HG03175 (cell line): ENCODE data around the gene GPD2.

ENCODE experiments used
- ATAC-seq: cut with Tn5 transposase; IDR thresholded peaks from one replicate; pipeline ENCODE4 v1.9.1; 2021; ENCODE audit warnings: mild to moderate bottlenecking, moderate library complexity; ENCODE audit not compliant: unreplicated experiment

GPD2 gene

GRCh38 chr2:156435718-156436496 lies at the start of gene GPD2:
Gene GPD2, plus strand, starts transcription at chr2:156436379. Its CDS starts 39,727 bp downstream, at chr2:156476106.
- peak; percentile 57 for ATAC-seq

DNA sequence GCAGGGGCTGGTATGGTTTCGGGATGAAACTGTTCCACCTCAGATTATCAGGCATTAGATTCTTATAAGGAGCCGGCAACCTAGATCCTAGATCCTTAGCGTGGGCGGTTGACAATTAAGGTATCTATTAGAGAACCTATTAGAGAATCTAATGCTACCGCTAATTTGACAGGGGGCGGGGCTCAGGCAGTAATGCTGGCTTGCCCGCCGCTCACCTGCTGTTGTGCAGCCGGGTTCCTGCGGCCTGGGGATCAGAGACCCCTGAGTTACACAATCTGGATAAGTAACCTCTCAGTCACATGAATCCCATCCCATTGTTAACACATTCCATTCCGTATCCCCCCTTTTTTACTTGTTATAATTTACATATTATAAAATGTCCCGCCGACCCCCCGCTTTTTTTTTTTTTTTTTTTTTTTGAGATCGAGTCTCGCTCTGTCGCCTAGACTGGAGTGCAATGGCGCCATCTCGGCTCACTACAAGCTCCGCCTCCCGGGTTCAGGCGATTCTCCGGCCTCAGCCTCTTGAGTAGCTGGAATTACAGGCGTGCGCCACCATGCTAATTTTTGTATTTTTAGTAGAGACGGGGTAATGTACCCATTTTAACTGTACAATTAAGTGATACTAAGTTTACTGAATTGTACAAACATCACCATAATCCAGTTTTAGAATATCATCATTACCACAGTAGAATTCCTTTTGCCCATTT lies 42.0 kb upstream of the GPD2 start:
- ATAC-seq, result no peak

DNA sequence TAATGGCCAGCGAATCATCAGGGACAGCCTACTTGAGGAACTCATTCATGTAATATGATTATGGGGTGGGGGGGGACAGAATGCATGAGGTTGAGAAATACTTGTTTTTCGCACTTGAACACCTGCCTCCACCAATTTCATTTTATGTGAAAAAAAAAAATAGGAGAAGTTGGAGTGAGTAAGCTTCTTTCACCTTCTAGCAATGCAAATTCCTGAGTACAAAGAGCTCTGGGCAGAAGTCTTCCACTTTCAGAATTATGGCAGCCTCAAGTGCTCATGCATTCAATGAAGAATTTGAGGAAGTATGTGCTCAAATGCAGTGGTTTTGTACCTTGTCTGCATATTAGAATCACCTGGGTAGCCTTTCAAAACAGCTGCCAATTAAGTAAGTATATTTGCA lies 40.1 kb upstream of the GPD2 start:
- ATAC-seq, result peak; percentile 33

DNA sequence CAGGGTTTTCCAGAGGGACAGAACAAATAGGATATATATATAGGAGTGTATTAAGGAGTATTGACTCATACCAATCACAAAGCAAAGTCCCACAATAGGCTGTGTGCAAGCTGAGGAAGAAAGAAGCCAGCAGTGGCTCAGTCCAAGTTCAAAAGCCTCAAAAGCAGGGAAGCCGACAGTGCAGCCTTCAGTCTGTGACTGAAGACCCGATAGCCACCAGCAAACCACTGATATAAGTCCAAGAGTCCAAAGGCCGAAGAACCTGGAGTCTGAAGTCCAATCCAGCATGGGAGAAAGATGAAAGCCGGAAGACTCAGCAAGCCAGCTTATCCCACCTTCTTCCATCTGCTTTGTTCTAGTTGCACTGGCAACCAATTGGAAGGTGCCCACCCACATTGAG lies 39.0 kb upstream of the GPD2 start:
- ATAC-seq, result no peak

DNA sequence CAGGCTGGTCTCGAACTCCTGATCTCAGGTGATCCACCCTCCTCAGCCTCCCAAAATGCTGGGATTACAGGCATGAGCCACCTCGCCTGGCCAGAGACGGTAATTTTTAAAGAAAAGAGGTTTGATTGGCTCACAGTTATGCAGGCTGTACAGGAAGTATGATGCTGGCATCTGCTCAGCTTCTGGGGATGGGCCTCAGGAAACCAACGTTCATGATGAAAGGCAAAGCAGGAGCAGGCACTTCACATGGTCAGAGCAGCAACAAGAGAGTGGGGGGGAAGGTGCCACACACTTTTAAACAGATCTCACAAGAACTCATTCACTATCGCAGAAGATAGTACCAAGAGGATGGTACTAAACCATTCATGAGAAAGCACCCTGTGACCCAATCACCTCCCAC lies 38.0 kb upstream of the GPD2 start:
- no peak for ATAC-seq

- ATAC-seq, result no peak
These were observed 36.8 kb upstream of the GPD2 start for GRCh38 chr2:156399224-156399949.

- peak; percentile 36 for ATAC-seq
These were observed 36.1 kb upstream of the GPD2 start for GRCh38 chr2:156399950-156400705.

DNA sequence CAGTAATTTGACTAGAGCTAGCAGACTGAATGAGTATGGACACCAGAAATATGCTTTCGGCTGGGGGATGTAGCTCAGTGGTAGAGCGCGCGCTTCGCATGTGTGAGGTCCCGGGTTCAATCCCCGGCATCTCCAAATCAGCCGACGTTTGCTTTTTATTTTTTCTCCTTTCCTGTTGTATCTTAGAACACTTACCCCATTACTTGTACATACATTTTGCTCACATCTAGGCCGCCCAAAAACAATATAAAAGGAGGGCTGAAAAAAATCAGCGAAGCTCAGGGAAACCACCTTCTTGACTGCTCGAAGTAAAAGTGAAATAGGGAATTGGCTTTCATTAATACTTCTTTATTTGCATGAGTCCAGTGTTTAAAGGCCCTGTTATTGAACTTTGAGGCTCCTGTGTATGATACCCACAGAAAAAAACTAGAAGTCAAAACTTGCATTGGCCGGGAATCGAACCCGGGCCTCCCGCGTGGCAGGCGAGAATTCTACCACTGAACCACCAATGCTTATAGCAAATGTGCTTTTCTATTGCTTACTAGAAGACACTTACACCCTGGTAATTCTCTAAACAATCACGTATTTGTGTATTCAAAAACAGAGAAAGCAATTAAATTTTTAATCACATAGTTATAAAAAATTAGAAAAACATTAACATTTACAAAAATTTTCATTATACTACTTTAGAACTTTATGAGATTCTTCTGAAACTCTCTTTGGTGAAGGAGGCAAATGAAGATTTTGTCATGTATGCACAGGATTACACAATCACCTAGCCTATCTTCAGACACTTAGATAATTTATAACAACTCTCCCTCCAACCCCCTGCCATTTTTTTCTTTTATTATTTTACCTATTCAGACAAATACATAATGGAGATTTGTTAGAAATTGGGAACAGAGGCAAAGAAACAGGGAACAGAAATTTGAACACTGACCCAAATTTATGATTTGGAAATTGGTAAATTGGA lies 35.2 kb upstream of the GPD2 start:
- ATAC-seq, result peak; percentile 58

GRCh38 chr2:156401861-156402260 lies 34.3 kb upstream of the GPD2 start:
- ATAC-seq, result no peak

GRCh38 chr2:156405586-156405985 lies 30.6 kb upstream of the GPD2 start:
- ATAC-seq, result no peak

DNA sequence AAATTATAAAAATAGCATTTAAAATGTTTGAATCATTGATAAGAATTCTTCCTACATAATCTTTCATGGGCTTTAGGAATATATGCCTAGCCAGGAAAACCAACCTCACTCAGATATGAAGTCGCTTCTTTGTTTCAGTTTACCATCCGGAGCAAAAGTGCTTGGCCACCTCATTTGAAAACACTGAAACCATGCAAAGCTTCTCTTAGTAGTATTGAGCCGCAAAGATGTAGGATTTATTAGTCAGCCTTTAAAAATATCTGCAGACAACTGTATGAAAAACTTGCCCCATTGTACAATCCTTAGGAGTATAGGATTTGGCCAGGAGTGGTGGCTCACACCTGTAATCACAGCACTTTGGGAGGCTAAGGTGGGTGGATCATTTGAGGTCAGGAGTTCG lies 24.3 kb upstream of the GPD2 start:
- ATAC-seq, result no peak

- no peak for ATAC-seq
These were observed 14.3 kb upstream of the GPD2 start for GRCh38 chr2:156421851-156422250.

GRCh38 chr2:156423674-156424282 lies 12.4 kb upstream of the GPD2 start:
- ATAC-seq, result no peak

DNA sequence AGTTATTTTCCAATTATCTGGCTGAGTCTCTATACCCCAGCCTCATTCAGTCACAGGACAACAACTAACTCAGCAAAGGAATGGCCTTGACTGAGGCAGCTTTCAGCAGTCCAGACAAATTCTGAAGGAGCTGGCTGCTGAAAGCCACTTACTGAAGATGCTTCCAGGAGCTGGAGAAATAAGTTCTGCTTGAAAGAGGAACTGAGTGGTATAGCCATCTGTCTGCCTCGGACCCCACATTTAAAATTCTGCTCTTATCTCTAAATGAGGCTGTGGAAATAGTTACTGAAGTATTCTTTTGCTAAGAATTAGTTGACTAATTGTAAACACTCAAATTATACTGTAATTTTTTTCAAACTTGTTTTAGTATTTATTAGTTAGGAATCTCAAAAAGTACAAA lies 9.1 kb upstream of the GPD2 start:
- ATAC-seq, result no peak

GRCh38 chr2:156429211-156429610 lies 7.0 kb upstream of the GPD2 start:
- no peak for ATAC-seq

DNA sequence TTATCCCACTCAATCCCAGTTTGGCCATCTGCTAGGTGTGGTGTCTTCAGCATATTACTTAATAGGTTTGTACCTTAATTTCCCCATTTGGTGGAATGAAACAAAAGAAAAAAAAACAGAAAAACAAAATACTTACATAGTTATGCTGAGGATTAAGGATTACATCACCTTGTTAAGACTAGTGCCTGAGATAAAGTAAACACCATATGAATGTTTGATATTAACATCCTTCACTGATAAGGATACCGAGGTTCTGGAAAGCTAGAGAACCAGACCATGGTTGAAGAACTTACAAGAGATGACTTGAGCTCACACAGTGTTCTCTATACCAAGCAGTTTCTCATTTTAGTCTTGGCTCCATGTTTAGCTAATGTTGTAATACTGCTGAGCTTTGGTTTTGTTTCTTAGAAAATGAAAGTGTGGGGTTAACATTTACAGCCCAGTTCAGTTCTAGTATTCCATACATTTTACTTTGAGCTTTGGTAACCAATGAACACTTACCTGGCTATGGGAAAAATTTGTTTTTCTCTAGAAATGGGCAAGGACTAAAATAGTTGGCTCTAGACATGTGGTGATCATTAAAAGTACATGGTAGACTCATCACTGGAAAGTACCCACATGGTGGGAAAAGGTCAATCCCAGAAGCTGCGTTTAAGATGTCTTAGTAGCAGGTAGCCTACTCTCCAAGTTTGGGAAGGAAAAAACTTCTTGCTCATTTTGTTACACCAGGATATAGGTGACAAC lies 5.8 kb upstream of the GPD2 start:
- ATAC-seq, result peak; percentile 15

- peak; percentile 69 for ATAC-seq
These were observed 5.2 kb upstream of the GPD2 start for GRCh38 chr2:156430980-156431358.

DNA sequence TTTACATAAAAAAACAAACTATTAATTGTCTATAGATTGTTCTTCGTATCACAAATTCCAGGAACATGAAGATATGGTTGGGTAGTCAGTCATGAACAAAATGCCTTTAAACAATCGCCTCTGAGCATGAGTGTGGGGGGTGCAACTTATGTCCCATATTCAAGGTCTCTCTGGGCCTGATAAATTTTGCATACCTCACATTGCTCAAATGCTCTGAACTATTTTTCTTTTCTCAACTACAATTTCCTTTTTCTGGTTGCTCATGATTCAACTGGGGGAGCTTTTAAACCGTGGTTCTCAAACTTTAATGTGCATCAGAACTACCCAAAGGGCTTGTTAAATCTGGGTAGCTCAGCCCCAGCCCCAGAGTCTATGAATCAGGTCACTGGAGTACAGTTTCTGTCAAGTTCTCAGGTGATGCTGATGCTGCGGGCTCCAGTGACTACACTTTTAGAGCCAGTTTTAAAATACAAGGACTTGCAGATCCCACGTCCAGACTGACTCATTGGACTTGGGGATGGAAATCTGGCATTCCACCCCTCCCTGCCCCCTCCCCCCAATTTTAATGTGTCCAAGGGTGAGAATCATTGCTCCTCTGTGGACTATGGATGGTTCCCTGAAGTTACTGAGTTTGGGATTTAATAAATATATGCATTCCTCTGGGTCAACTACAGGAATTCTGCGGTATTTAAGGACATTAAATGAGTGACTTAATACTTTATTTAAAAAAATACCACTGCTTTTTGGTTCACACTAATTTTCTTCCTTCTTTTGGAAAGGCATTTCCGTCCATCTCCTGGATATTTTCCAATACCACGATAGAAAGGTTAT lies 1.5 kb upstream of the GPD2 start:
- no peak for ATAC-seq
